ENCODE measurements around the gene DUSP23. TPM values are rescaled to one million over a fixed set of nuclear protein-coding genes. Genes with fewer than 3 reads are reported as not detected.

Gene DUSP23
- total RNA-seq (10 to 100 TPM; 18.5 to 46.5 (median 29.3) TPM), polyA plus RNA-seq (100 to 1,000 TPM in 1 of 3 donors, 10 to 100 TPM in 2; 50.1 to 236 (median 70.0) TPM)
- long read RNA-seq, donor 1, transcript DUSP23-201 (2 exons, 756 nt): minor isoform, 6 of 19 reads
- long read RNA-seq, donor 1, transcript DUSP23-202 (3 exons, 694 nt): major isoform, 10 of 19 reads
- long read RNA-seq, donor 1, partial matches to known transcripts: 3 of 19 reads
- long read RNA-seq, donor 1, other reads (novel, unspliced or antisense): 0 of 19 reads
- long read RNA-seq, donor 2, transcript DUSP23-202 (3 exons, 694 nt): minor isoform, 15 of 51 reads
- long read RNA-seq, donor 2, transcript DUSP23-201 (2 exons, 756 nt): major isoform, 21 of 51 reads
- long read RNA-seq, donor 2, partial matches to known transcripts: 1 of 51 reads
- long read RNA-seq, donor 2, other reads (novel, unspliced or antisense): 14 of 51 reads

DNA sequence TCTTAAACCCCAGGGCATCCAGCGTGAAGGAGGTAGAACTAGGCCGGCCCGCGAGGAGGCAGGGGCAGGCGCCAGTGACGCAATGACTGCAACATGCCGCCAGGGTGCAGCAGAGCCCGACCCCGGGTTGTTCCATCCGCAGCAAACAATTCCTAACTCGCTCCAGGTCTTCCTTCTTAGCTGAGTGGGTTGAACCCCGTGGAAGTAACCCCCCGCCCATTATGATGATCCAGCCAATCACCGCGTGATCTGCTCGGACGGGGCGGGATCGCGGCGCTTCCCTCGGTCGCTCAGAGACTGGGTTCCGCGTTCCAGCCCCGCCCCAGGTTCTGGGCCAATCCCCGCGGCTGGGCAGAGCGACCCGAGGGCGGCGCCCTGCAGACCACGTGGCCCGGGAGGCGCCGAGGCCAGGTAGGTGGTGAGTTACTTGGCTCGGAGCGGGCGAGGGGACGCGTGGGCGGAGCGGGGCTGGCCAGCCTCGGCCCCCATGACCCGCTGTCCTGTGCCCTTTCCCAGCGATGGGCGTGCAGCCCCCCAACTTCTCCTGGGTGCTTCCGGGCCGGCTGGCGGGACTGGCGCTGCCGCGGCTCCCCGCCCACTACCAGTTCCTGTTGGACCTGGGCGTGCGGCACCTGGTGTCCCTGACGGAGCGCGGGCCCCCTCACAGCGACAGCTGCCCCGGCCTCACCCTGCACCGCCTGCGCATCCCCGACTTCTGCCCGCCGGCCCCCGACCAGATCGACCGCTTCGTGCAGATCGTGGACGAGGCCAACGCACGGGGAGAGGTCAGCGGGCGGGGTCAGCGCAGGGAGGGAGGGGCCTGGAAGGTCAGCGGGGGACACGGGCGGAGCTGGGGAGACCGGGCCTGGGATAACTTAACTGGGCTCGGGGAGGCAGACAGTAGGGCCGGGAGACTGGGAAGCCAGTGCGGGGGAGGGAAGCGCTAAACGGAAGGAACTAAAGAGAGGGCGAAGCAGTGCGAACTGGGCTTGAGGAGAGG, at the start of gene DUSP23:
DUSP23 (plus strand) TSS at position 380 of the 1,000 bp plus-strand sequence; CDS start at position 519, 139 bp downstream.
- H3K9me3 ChIP-seq: no peaks in the 10 kb centered on the region
- no peaks in the 10 kb centered on the region for H3K27me3 ChIP-seq (ENCODE audit: insufficient read depth in 3 of 3, low read length in 2 of 3)
- no peaks in the 10 kb centered on the region for H3K36me3 ChIP-seq (ENCODE audit: insufficient read depth in 1 of 2, low read depth in 1 of 2)
- peak; percentile 98 to 99 for DNase-seq
- TF ChIP-seq, protein P1, sequence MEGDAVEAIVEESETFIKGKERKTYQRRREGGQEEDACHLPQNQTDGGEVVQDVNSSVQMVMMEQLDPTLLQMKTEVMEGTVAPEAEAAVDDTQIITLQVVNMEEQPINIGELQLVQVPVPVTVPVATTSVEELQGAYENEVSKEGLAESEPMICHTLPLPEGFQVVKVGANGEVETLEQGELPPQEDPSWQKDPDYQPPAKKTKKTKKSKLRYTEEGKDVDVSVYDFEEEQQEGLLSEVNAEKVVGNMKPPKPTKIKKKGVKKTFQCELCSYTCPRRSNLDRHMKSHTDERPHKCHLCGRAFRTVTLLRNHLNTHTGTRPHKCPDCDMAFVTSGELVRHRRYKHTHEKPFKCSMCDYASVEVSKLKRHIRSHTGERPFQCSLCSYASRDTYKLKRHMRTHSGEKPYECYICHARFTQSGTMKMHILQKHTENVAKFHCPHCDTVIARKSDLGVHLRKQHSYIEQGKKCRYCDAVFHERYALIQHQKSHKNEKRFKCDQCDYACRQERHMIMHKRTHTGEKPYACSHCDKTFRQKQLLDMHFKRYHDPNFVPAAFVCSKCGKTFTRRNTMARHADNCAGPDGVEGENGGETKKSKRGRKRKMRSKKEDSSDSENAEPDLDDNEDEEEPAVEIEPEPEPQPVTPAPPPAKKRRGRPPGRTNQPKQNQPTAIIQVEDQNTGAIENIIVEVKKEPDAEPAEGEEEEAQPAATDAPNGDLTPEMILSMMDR (IDR thresholded peaks at IDR 0.05): peak; percentile 94
- H3K27ac ChIP-seq: peak within 1 kb of the TSS; percentile 71
- 1% methylated on average over 68 to 88 of the region's 88 CpGs for WGBS, 3 donors
- H3K4me3 ChIP-seq: peak within 1 kb of the TSS; percentile 72
- ATAC-seq: peak; percentile 93 to 97 (median 96)
- intact Hi-C loops (cut with DNase I): loop anchor here (5.0 to 10.0 kb wide), 4 partner anchors 111 to 566 kb away; partner anchors contain the start of gene PIGM (in 1 of the 2)
- peaks cover 14% of the 10 kb centered on the region for H3K4me1 ChIP-seq

DNA sequence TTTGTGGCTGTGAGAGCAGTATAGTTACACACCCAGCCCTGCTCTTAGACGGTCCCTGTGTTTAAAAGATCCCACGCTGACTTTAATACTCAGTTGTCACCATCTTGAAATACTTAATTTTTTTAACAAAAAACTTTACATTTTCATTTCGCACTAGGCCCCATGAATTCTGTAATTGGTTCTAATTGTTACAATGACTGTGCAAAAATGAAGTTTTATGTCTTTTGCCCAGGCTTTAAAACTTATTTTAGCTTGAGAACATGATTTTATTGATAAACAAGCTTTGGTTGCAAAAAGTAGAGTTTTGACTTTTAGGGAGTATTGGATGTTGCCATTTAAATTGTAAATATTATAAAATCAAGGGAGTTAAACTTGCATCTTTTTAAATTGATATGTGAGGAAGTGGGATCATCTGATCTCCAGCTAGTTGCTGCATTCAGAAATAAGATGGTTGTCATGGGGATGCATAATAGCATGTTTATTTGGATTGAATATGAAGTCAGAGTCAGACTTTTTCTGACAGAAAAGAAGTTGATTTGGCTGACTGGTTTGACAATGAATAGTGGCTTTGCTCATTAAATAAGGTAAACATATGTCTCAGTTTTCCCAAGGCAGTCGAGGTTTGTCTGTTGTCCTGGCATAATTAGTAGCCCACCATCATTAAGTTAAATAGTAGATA, 43.4 kb upstream of the DUSP23 start:
- Histone ChIP-seq H3K36me3 (ENCODE audit: insufficient read depth in 1 of 2, low read depth in 1 of 2) (no peaks in the 10 kb centered on the region), H3K4me1 (no peaks in the 10 kb centered on the region), H3K9me3 (peaks cover 3% of the 10 kb centered on the region), H3K4me3 (no peak overlapping the region), H3K27me3 (ENCODE audit: insufficient read depth in 3 of 3, low read length in 2 of 3) (no peaks in the 10 kb centered on the region), H3K27ac (no peak overlapping the region)
- ATAC-seq (no peak), DNase-seq (no peak)
- WGBS, 3 donors: 72 to 76% (median 72%) methylated on average over 4 of the region's 4 CpGs
- intact Hi-C loops (cut with DNase I): no loop called here
- TF ChIP-seq, protein P1 (IDR thresholded peaks at IDR 0.05): no peak

DNA sequence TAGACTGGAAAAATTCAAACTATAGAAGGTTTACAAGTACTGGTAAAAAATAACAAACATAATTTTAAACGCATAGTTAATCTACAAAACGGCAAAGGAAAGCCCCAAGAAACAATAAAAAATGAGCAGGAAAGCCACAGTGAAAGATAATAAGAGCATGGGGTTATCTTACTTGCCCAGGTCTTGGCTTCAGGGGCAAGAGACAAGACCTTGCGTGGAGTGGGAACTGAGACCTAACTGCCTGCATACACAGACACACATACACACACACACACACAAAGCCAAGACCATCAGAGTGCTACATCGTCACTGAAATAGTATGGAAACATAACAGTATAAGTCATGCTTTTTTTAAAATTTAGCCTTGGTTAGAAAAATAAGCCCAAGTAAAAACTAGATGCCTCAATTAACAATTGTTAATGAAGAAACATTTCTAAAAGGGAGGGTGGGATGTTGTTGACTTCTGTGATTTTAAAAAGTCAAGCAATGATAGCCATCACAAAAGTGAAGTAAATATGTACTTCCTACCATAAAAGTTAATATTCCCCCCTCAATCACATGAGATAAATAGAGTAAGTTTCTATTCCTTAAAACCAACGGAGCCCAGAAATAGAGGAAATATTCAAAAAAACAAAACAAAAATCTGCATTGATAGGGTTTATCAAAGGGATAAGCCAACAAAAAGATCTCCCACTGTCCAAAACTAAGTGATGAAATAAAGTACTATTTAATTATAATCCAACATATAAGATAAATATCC, 36.9 kb upstream of the DUSP23 start:
- 78 to 84% (median 79%) methylated on average over 5 of the region's 5 CpGs for WGBS, 3 donors
- no peaks in the 10 kb centered on the region for H3K36me3 ChIP-seq (ENCODE audit: insufficient read depth in 1 of 2, low read depth in 1 of 2)
- no peak for DNase-seq
- no peaks in the 10 kb centered on the region for H3K4me1 ChIP-seq
- intact Hi-C loops (cut with DNase I): no loop called here
- H3K9me3 ChIP-seq: peaks cover 3% of the 10 kb centered on the region
- no peak overlapping the region for H3K4me3 ChIP-seq
- no peaks in the 10 kb centered on the region for H3K27me3 ChIP-seq (ENCODE audit: insufficient read depth in 3 of 3, low read length in 2 of 3)
- TF ChIP-seq, protein P1 (IDR thresholded peaks at IDR 0.05): no peak
- ATAC-seq: no peak
- H3K27ac ChIP-seq: no peak overlapping the region

DNA sequence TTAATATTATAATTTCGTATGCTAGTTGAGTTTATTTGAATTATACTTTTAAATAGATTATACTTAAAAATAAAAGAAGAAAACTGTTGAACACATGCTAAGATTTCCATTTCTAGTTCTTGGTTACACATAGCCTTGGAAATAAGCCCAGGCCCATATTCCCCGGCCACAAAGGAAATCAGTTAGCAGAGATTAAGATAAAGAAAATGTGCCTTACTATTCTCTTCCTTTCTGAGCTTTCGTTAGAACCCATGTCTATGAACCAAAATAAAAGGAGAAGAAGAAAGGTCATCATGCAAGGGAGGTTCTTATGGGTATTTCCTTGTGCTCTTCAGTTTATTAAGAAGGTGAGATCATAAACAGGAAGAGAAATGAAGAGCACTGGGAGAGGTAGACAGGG, 34.1 kb upstream of the DUSP23 start:
- H3K27ac ChIP-seq: no peak overlapping the region
- H3K4me1 ChIP-seq: no peaks in the 10 kb centered on the region
- intact Hi-C loops (cut with DNase I): no loop called here
- peaks cover 2% of the 10 kb centered on the region for H3K9me3 ChIP-seq
- 50 to 55% (median 51%) methylated on average over 3 of the region's 3 CpGs for WGBS, 3 donors
- H3K36me3 ChIP-seq (ENCODE audit: insufficient read depth in 1 of 2, low read depth in 1 of 2): no peaks in the 10 kb centered on the region
- H3K4me3 ChIP-seq: no peak overlapping the region
- DNase-seq: no peak
- no peak for ATAC-seq
- H3K27me3 ChIP-seq (ENCODE audit: insufficient read depth in 3 of 3, low read length in 2 of 3): no peaks in the 10 kb centered on the region
- TF ChIP-seq, protein P1 (IDR thresholded peaks at IDR 0.05): no peak

All from psoas muscle (tissue), 8 donors.